WTC11 (cell line): ENCODE measurements around the gene ADGRG3. TPM values are rescaled to one million over a fixed set of nuclear protein-coding genes. Genes with fewer than 3 reads are reported as not detected.

Experiments used
- ATAC-seq: fragments of 200-7000 bp; cut with Tn5 transposase; 2 replicates; pipeline ENCODE4 v1.10.0; 2021; ENCODE audit warnings: mild to moderate bottlenecking, moderate library complexity
- CTCF ChIA-PET: fragments of 300-600 bp; sonication (Branson Sonifier 250); formaldehyde crosslinking; loops from one replicate; lab custom pipeline; 2021; ENCODE audit warnings: antibody characterized with exemption; lab: Charles Lee
- POLR2A ChIA-PET: fragments of 350-600 bp; sonication (Branson Sonifier 250); formaldehyde crosslinking; loops from one replicate; lab custom pipeline; 2021; ENCODE audit warnings: antibody characterized with exemption; lab: Charles Lee
- DNase-seq: peaks from one replicate; pipeline ENCODE4 v3.0.0; 2021; ENCODE audit warnings: low spot score
- H3K27ac Mint-ChIP-seq: 2 replicates; pipeline ENCODE4 v1.8.0; 2021; ENCODE audit warnings: mixed read lengths
- H3K27me3 Mint-ChIP-seq: 2 replicates; pipeline ENCODE4 v1.8.0; 2021; ENCODE audit warnings: low read depth, mild to moderate bottlenecking, moderate library complexity, mixed read lengths
- H3K36me3 Mint-ChIP-seq: 2 replicates; pipeline ENCODE4 v1.8.0; 2021; ENCODE audit warnings: mixed read lengths
- H3K4me1 Mint-ChIP-seq: 2 replicates; pipeline ENCODE4 v1.8.0; 2022; ENCODE audit warnings: mixed read lengths
- H3K4me3 Mint-ChIP-seq: 2 replicates; pipeline ENCODE4 v1.8.0; 2021; ENCODE audit warnings: mild to moderate bottlenecking, moderate library complexity, mixed read lengths
- H3K9me3 Mint-ChIP-seq: 2 replicates; pipeline ENCODE4 v1.8.0; 2021; ENCODE audit warnings: mixed read lengths
- ESRRA ChIP-seq: sonication (generic); formaldehyde crosslinking; IDR thresholded peaks from 2 replicates; pipeline ENCODE4 v1.8.1; 2022; ENCODE audit warnings: mild to moderate bottlenecking, missing genetic modification reagents, borderline replicate concordance
- GABPB1 ChIP-seq: sonication (generic); formaldehyde crosslinking; IDR thresholded peaks from 2 replicates; pipeline ENCODE4 v1.8.1; 2023; ENCODE audit warnings: mild to moderate bottlenecking, missing genetic modification reagents
- IRF2 ChIP-seq: sonication (generic); formaldehyde crosslinking; IDR thresholded peaks from 2 replicates; pipeline ENCODE4 v1.8.0; 2022; ENCODE audit warnings: low read depth, missing genetic modification reagents, borderline replicate concordance
- KAT7 ChIP-seq: sonication (generic); formaldehyde crosslinking; IDR thresholded peaks from 2 replicates; pipeline ENCODE4 v1.8.1; 2023; ENCODE audit warnings: missing genetic modification reagents, mild to moderate bottlenecking, borderline replicate concordance
- MYBL2 ChIP-seq: sonication (generic); formaldehyde crosslinking; IDR thresholded peaks from 2 replicates; pipeline ENCODE4 v1.8.1; 2023; ENCODE audit warnings: mild to moderate bottlenecking, moderate library complexity, missing genetic modification reagents
- NFE2L1 ChIP-seq: sonication (generic); formaldehyde crosslinking; IDR thresholded peaks from 2 replicates; pipeline ENCODE4 v1.8.1; 2023; ENCODE audit warnings: missing genetic modification reagents
- SMAD4 ChIP-seq: sonication (generic); formaldehyde crosslinking; IDR thresholded peaks from 2 replicates; pipeline ENCODE4 v1.8.0; 2022; ENCODE audit warnings: mild to moderate bottlenecking, missing genetic modification reagents
- SOX15 ChIP-seq: fragments of 250-450 bp; sonication (Bioruptor Pico); IDR thresholded peaks from 2 replicates; pipeline ENCODE4 v1.9.0; 2021; ENCODE audit warnings: mild to moderate bottlenecking
- TCF7 ChIP-seq: sonication (generic); formaldehyde crosslinking; IDR thresholded peaks from 2 replicates; pipeline ENCODE4 v1.8.0; 2022; ENCODE audit warnings: mild to moderate bottlenecking, low read depth, missing genetic modification reagents, moderate library complexity
- TEAD1 ChIP-seq: sonication (generic); formaldehyde crosslinking; IDR thresholded peaks from 2 replicates; pipeline ENCODE4 v1.8.0; 2022; ENCODE audit warnings: mild to moderate bottlenecking, missing genetic modification reagents
- ZNF219 ChIP-seq: sonication (generic); formaldehyde crosslinking; IDR thresholded peaks from 2 replicates; pipeline ENCODE4 v1.8.0; 2023; ENCODE audit warnings: missing genetic modification reagents, mild to moderate bottlenecking, borderline replicate concordance
- total RNA-seq: library from RNA; stranded (reverse); gene quantifications from 3 replicates; pipeline ENCODE4 v1.2.3, GENCODE V29; 2021
- TF ChIP-seq, protein P1 (sequence below): sonication (generic); formaldehyde crosslinking; conservative IDR thresholded peaks from 2 replicates; pipeline ENCODE4 v1.8.1; 2022; ENCODE audit warnings: mild to moderate bottlenecking, missing genetic modification reagents
- TF ChIP-seq, protein P2 (sequence below): sonication (generic); formaldehyde crosslinking; IDR thresholded peaks from 2 replicates; pipeline ENCODE4 v1.8.0; 2022; ENCODE audit warnings: mild to moderate bottlenecking, missing genetic modification reagents
- TF ChIP-seq, protein P3 (sequence below): sonication (generic); formaldehyde crosslinking; IDR thresholded peaks from 2 replicates; pipeline ENCODE4 v1.8.0; 2022; ENCODE audit warnings: mild to moderate bottlenecking, missing genetic modification reagents
- TF ChIP-seq, protein P4 (sequence below): sonication (generic); formaldehyde crosslinking; IDR thresholded peaks from 2 replicates; pipeline ENCODE4 v1.8.1; 2023; ENCODE audit warnings: mild to moderate bottlenecking, missing genetic modification reagents, moderate library complexity
- TF ChIP-seq, protein P5 (sequence below): sonication (generic); formaldehyde crosslinking; IDR thresholded peaks from 2 replicates; pipeline ENCODE4 v1.8.0; 2022; ENCODE audit warnings: missing genetic modification reagents
- TF ChIP-seq, protein P6 (sequence below): fragments of 250-450 bp; sonication (Bioruptor Pico); IDR thresholded peaks from 2 replicates; pipeline ENCODE4 v1.9.0; 2021; ENCODE audit warnings: mild to moderate bottlenecking
- TF ChIP-seq, protein P7 (sequence below): sonication (generic); formaldehyde crosslinking; IDR thresholded peaks from 2 replicates; pipeline ENCODE4 v1.8.1; 2022; ENCODE audit warnings: low read depth, missing genetic modification reagents, borderline replicate concordance
- TF ChIP-seq, protein P8 (sequence below): sonication (generic); formaldehyde crosslinking; IDR thresholded peaks from 2 replicates; pipeline ENCODE4 v1.8.1; 2022; ENCODE audit warnings: mild to moderate bottlenecking, missing genetic modification reagents, moderate library complexity, borderline replicate concordance
- TF ChIP-seq, protein P9 (sequence below): fragments of 250-450 bp; sonication (Bioruptor Pico); IDR thresholded peaks from 2 replicates; pipeline ENCODE4 v1.9.0; 2021; ENCODE audit warnings: mild to moderate bottlenecking

ADGRG3 gene
- total RNA-seq, 1 experiment from 2014 or later, result 0.44 TPM

DNA sequence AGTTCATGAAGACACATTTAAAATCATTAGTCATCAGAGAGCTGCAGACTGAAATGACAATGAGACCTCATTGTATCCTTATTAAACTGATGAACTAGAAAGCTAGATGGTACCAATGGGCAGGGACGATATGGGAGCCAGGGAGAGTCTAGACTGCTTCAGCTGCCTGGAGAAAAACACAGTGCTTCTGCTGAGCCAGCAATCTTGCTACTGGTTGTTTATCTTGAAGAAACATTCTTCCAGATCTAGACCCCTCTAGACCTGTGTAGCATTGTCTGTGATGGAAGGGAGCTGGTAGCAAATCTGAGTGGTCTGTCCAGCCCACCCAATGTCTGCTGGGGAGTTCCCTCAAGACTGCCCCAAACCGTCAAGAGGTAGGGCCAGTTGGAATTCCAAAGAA, 24.5 kb downstream of the ADGRG3 start:
- no peaks in the 10 kb centered on the region for H3K36me3 Mint-ChIP-seq
- ATAC-seq, result no peak
- POLR2A ChIA-PET, result no interaction called here
- DNase-seq, result no peak
- CTCF ChIA-PET, result no interaction called here
- H3K27ac Mint-ChIP-seq, result no peak overlapping the region
- H3K4me3 Mint-ChIP-seq, result no peak overlapping the region
- H3K4me1 Mint-ChIP-seq, result peaks cover 17% of the 10 kb centered on the region
- H3K9me3 Mint-ChIP-seq, result no peaks in the 10 kb centered on the region
- TF ChIP-seq SOX15 (no peak), GABPB1 (CRISPR knock-in tag) (no peak)
- no peaks in the 10 kb centered on the region for H3K27me3 Mint-ChIP-seq

DNA sequence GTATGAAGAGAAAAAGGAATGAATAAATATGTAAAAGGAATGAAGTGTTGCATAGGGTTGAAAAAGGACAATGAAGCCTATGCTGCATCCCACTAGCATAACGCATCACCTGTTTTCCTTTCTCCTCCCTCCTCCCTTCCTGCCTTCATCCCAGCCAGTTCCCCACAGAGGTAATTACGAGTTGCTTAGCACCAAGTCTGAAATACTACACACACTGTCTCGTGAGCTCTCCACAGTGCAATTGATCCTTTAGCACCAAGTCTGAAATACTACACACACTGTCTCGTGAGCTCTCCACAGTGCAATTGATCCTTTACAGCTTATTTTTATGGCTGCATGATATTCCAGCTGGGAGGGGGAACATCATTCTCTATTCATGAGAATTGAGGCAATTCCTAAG, 25.4 kb downstream of the ADGRG3 start:
- CTCF ChIA-PET, result interaction anchor here (2.3 kb wide), 1 partner anchor 26 kb away, joined by 7 read pairs; no protein-coding TSS in a partner anchor
- DNase-seq (no peak), ATAC-seq (no peak)
- peaks cover 17% of the 10 kb centered on the region for H3K4me1 Mint-ChIP-seq
- POLR2A ChIA-PET, result no interaction called here
- no peak overlapping the region for H3K4me3 Mint-ChIP-seq
- TF ChIP-seq, protein P1, sequence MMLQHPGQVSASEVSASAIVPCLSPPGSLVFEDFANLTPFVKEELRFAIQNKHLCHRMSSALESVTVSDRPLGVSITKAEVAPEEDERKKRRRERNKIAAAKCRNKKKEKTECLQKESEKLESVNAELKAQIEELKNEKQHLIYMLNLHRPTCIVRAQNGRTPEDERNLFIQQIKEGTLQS (CRISPR knock-in tag), result no peak
- TF ChIP-seq, protein P2, sequence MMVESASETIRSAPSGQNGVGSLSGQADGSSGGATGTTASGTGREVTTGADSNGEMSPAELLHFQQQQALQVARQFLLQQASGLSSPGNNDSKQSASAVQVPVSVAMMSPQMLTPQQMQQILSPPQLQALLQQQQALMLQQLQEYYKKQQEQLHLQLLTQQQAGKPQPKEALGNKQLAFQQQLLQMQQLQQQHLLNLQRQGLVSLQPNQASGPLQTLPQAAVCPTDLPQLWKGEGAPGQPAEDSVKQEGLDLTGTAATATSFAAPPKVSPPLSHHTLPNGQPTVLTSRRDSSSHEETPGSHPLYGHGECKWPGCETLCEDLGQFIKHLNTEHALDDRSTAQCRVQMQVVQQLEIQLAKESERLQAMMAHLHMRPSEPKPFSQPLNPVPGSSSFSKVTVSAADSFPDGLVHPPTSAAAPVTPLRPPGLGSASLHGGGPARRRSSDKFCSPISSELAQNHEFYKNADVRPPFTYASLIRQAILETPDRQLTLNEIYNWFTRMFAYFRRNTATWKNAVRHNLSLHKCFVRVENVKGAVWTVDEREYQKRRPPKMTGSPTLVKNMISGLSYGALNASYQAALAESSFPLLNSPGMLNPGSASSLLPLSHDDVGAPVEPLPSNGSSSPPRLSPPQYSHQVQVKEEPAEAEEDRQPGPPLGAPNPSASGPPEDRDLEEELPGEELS, result no peak
- TF ChIP-seq, protein P3, sequence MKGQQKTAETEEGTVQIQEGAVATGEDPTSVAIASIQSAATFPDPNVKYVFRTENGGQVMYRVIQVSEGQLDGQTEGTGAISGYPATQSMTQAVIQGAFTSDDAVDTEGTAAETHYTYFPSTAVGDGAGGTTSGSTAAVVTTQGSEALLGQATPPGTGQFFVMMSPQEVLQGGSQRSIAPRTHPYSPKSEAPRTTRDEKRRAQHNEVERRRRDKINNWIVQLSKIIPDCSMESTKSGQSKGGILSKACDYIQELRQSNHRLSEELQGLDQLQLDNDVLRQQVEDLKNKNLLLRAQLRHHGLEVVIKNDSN (CRISPR knock-in tag), result no peak
- TF ChIP-seq TCF7 (CRISPR knock-in tag) (no peak), ESRRA (CRISPR knock-in tag) (no peak), NFE2L1 (no peak), MYBL2 (no peak), ZNF219 (CRISPR knock-in tag) (no peak), IRF2 (CRISPR knock-in tag) (no peak), SMAD4 (CRISPR knock-in tag) (no peak), KAT7 (CRISPR knock-in tag) (no peak), TEAD1 (CRISPR knock-in tag) (no peak)
- TF ChIP-seq, protein P4, sequence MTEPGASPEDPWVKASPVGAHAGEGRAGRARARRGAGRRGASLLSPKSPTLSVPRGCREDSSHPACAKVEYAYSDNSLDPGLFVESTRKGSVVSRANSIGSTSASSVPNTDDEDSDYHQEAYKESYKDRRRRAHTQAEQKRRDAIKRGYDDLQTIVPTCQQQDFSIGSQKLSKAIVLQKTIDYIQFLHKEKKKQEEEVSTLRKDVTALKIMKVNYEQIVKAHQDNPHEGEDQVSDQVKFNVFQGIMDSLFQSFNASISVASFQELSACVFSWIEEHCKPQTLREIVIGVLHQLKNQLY (CRISPR knock-in tag), result no peak
- TF ChIP-seq, protein P5, sequence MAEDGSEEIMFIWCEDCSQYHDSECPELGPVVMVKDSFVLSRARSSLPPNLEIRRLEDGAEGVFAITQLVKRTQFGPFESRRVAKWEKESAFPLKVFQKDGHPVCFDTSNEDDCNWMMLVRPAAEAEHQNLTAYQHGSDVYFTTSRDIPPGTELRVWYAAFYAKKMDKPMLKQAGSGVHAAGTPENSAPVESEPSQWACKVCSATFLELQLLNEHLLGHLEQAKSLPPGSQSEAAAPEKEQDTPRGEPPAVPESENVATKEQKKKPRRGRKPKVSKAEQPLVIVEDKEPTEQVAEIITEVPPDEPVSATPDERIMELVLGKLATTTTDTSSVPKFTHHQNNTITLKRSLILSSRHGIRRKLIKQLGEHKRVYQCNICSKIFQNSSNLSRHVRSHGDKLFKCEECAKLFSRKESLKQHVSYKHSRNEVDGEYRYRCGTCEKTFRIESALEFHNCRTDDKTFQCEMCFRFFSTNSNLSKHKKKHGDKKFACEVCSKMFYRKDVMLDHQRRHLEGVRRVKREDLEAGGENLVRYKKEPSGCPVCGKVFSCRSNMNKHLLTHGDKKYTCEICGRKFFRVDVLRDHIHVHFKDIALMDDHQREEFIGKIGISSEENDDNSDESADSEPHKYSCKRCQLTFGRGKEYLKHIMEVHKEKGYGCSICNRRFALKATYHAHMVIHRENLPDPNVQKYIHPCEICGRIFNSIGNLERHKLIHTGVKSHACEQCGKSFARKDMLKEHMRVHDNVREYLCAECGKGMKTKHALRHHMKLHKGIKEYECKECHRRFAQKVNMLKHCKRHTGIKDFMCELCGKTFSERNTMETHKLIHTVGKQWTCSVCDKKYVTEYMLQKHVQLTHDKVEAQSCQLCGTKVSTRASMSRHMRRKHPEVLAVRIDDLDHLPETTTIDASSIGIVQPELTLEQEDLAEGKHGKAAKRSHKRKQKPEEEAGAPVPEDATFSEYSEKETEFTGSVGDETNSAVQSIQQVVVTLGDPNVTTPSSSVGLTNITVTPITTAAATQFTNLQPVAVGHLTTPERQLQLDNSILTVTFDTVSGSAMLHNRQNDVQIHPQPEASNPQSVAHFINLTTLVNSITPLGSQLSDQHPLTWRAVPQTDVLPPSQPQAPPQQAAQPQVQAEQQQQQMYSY (CRISPR knock-in tag), result no peak
- TF ChIP-seq, protein P6, sequence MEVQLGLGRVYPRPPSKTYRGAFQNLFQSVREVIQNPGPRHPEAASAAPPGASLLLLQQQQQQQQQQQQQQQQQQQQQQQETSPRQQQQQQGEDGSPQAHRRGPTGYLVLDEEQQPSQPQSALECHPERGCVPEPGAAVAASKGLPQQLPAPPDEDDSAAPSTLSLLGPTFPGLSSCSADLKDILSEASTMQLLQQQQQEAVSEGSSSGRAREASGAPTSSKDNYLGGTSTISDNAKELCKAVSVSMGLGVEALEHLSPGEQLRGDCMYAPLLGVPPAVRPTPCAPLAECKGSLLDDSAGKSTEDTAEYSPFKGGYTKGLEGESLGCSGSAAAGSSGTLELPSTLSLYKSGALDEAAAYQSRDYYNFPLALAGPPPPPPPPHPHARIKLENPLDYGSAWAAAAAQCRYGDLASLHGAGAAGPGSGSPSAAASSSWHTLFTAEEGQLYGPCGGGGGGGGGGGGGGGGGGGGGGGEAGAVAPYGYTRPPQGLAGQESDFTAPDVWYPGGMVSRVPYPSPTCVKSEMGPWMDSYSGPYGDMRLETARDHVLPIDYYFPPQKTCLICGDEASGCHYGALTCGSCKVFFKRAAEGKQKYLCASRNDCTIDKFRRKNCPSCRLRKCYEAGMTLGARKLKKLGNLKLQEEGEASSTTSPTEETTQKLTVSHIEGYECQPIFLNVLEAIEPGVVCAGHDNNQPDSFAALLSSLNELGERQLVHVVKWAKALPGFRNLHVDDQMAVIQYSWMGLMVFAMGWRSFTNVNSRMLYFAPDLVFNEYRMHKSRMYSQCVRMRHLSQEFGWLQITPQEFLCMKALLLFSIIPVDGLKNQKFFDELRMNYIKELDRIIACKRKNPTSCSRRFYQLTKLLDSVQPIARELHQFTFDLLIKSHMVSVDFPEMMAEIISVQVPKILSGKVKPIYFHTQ, result no peak
- TF ChIP-seq, protein P7, sequence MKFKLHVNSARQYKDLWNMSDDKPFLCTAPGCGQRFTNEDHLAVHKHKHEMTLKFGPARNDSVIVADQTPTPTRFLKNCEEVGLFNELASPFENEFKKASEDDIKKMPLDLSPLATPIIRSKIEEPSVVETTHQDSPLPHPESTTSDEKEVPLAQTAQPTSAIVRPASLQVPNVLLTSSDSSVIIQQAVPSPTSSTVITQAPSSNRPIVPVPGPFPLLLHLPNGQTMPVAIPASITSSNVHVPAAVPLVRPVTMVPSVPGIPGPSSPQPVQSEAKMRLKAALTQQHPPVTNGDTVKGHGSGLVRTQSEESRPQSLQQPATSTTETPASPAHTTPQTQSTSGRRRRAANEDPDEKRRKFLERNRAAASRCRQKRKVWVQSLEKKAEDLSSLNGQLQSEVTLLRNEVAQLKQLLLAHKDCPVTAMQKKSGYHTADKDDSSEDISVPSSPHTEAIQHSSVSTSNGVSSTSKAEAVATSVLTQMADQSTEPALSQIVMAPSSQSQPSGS (CRISPR knock-in tag), result no peak
- TF ChIP-seq, protein P8, sequence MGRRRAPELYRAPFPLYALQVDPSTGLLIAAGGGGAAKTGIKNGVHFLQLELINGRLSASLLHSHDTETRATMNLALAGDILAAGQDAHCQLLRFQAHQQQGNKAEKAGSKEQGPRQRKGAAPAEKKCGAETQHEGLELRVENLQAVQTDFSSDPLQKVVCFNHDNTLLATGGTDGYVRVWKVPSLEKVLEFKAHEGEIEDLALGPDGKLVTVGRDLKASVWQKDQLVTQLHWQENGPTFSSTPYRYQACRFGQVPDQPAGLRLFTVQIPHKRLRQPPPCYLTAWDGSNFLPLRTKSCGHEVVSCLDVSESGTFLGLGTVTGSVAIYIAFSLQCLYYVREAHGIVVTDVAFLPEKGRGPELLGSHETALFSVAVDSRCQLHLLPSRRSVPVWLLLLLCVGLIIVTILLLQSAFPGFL (CRISPR knock-in tag), result no peak
- TF ChIP-seq, protein P9, sequence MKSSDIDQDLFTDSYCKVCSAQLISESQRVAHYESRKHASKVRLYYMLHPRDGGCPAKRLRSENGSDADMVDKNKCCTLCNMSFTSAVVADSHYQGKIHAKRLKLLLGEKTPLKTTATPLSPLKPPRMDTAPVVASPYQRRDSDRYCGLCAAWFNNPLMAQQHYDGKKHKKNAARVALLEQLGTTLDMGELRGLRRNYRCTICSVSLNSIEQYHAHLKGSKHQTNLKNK (CRISPR knock-in tag), result no peak
- no peaks in the 10 kb centered on the region for H3K36me3 Mint-ChIP-seq
- no peaks in the 10 kb centered on the region for H3K27me3 Mint-ChIP-seq
- H3K27ac Mint-ChIP-seq, result no peak overlapping the region
- no peaks in the 10 kb centered on the region for H3K9me3 Mint-ChIP-seq
